ENCODE results near the gene ATP4B. TPM values are rescaled to one million over a fixed set of nuclear protein-coding genes. Genes with fewer than 3 reads are reported as not detected.

ATP4B gene
- total RNA-seq, 1 donor from 2014 or later = not detected

GRCh38 chr13:113666951-113667701, 9.1 kb upstream of the ATP4B start, which contains the start of gene GRK1:
Gene GRK1 (plus strand): TSS chr13:113667219. CDS start chr13:113667387, 168 bp downstream.
- no peak for DNase-seq (ENCODE audit: extremely low spot score, unreplicated experiment)
- TF ChIP-seq CTCF (IDR thresholded peaks at IDR 0.05) = no peak
- Mint-ChIP-seq H3K4me1 (ENCODE audit: unreplicated experiment) (no peaks in the 10 kb centered on the region), H3K4me3 (ENCODE audit: unreplicated experiment) (no peak within 1 kb of the TSS), H3K27ac (ENCODE audit: unreplicated experiment) (no peak within 1 kb of the TSS), H3K9me3 (ENCODE audit: unreplicated experiment) (peaks cover 4% of the 10 kb centered on the region), H3K27me3 (ENCODE audit: unreplicated experiment) (peaks cover 10% of the 10 kb centered on the region), H3K36me3 (ENCODE audit: unreplicated experiment) (no peaks in the 10 kb centered on the region)

GRCh38 chr13:113666329-113666670, 8.3 kb upstream of the ATP4B start:
- peaks cover 18% of the 10 kb centered on the region for H3K27me3 Mint-ChIP-seq (ENCODE audit: unreplicated experiment)
- no peak overlapping the region for H3K4me3 Mint-ChIP-seq (ENCODE audit: unreplicated experiment)
- H3K9me3 Mint-ChIP-seq (ENCODE audit: unreplicated experiment) = peaks cover 13% of the 10 kb centered on the region
- no peak for DNase-seq (ENCODE audit: extremely low spot score, unreplicated experiment)
- no peak overlapping the region for H3K27ac Mint-ChIP-seq (ENCODE audit: unreplicated experiment)
- H3K4me1 Mint-ChIP-seq (ENCODE audit: unreplicated experiment) = no peaks in the 10 kb centered on the region
- no peak for TF ChIP-seq CTCF (IDR thresholded peaks at IDR 0.05)
- H3K36me3 Mint-ChIP-seq (ENCODE audit: unreplicated experiment) = no peaks in the 10 kb centered on the region

- Mint-ChIP-seq H3K27ac (ENCODE audit: unreplicated experiment) (no peak overlapping the region), H3K9me3 (ENCODE audit: unreplicated experiment) (peaks cover 18% of the 10 kb centered on the region), H3K27me3 (ENCODE audit: unreplicated experiment) (peaks cover 23% of the 10 kb centered on the region), H3K4me1 (ENCODE audit: unreplicated experiment) (no peaks in the 10 kb centered on the region), H3K36me3 (ENCODE audit: unreplicated experiment) (peaks cover under 1% of the 10 kb centered on the region), H3K4me3 (ENCODE audit: unreplicated experiment) (no peak overlapping the region)
- TF ChIP-seq CTCF (IDR thresholded peaks at IDR 0.05) = no peak
- no peak for DNase-seq (ENCODE audit: extremely low spot score, unreplicated experiment)
These were observed 7.8 kb upstream of the ATP4B start for GRCh38 chr13:113665597-113666328.

- no peak for DNase-seq (ENCODE audit: extremely low spot score, unreplicated experiment)
- H3K36me3 Mint-ChIP-seq (ENCODE audit: unreplicated experiment) = peaks cover 2% of the 10 kb centered on the region
- H3K4me3 Mint-ChIP-seq (ENCODE audit: unreplicated experiment) = no peak overlapping the region
- no peak overlapping the region for H3K27ac Mint-ChIP-seq (ENCODE audit: unreplicated experiment)
- H3K27me3 Mint-ChIP-seq (ENCODE audit: unreplicated experiment) = peaks cover 26% of the 10 kb centered on the region
- H3K4me1 Mint-ChIP-seq (ENCODE audit: unreplicated experiment) = no peaks in the 10 kb centered on the region
- peaks cover 20% of the 10 kb centered on the region for H3K9me3 Mint-ChIP-seq (ENCODE audit: unreplicated experiment)
- no peak for TF ChIP-seq CTCF (IDR thresholded peaks at IDR 0.05)
These were observed 7.0 kb upstream of the ATP4B start for GRCh38 chr13:113664751-113665596.

Data from osteocyte (in vitro differentiated cells).